Suppressor macrophage treated with lipopolysaccharide for 4 hours (primary cell): Measurements from ENCODE around the gene C1QC.
A peak's percentile ranks its signal among the peaks of the same experiment; 100 is the strongest.

ENCODE experiments used
- DNase-seq: peaks from one replicate; pipeline ENCODE4 v3.0.0-alpha.2; 2020

Gene C1QC

DNA sequence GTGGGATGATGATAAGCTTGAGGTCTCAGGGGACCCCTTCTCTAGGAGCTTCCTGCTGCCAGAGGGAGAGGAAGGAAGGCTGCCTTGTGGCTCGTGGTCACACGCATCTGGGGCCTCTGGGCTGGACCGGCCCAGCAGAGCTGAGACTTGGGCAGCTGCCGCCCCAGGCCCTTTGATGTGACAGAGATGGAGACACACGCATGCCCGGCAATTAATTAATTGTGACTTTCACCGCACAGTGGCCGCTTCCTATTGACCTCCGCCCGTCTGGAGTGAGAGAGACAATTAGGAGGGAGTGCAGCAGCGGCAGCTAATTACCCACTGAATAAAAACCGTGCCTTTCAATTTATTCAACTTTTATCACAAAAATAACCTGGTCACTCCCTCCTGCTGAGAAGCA is 23.6 kb upstream of the C1QC start:
- no peak for DNase-seq

DNA sequence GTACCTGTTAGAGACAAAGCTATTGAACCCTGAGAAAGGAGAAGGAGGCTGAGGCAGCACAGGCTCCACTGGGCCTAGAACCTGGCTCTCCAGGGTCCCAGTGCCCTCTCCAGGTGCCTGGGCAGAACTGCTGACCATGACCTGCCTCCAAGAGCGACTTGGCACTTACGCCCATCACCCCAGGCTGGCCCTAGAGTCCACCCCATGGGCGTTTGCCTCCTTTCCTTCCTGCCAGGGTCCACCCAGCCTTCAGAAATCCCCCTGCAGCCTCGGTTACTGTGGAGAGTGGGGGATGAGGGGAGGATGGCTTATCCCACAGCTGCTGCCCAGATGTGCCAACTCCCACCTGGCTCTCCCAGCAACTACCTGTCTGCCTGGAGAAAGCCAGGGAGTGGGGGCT is 21.7 kb upstream of the C1QC start:
- no peak for DNase-seq

DNA sequence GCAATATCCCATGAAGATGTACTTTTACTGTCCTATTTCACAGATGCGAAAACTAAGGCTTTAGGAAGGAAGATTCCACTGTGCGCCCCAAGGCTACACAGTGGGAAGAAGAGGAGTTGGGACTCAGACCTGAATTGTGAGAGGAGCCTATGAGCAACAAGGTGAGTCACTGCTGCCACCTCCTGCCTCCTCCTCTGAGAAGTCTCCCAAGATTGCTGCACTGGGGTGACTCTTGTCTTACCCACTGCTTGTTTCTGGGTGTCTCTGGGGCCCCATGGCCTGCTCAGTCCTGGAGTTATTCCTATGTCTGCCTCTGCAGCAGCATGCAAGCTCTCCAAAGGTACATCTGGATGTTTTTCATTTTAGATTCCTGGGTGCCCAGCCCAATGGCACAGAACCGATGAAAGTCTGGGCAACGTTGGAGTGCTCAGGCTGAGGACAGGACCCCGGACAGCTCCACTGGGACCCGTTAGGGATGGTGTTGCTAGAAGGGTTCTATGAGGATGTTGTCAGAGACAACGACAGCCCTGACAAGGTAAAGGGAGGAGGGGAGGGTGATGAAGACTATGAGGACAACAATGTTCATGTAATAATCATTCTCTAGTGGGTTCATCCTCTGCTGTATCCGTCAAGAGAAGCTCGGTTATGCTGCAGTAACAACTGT is 18.0 kb upstream of the C1QC start:
- no peak for DNase-seq

DNA sequence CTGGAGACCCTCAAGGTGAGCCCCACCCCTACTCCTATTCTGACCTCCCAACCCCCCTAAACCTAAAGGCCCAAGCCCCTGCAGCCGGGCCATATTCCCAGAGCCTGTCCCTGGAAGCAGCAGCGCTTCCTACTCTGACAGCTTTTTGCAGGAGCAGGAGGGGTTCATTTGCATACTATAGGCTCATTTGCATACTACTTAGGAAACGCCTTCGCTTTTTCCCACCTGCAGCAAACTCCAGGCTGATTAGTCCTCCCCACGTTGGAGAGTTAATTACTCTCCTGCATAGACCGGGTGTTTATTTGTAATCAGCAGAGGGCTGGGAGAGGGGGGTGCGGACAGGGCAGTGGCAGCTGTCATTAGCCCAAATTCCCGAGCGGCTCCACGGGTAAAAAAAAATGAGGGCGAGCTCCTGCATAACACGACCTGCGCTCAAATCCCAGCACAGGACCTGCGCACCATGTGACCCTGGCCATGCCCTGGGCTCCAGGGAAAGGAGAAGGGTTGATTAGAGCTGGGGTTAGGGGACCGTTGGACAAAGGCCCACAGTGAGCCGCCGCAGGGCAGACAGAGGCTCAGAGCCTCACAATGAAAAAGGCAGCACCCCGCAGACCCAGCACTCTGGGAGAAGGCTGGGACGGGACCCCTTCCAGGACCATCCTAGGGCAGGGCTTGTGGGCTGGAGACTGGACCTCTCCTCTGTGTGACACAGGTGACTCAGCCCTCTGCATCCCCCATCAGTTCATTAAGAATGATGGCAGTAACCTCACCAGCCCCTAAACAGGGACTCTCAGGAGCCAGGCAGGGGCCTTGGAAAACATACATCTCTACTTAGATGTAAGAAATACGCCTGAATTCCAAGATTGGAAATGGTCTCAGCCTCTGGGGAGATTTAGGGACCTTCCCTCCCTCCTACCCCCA is 16.9 kb upstream of the C1QC start:
- no peak for DNase-seq

DNA sequence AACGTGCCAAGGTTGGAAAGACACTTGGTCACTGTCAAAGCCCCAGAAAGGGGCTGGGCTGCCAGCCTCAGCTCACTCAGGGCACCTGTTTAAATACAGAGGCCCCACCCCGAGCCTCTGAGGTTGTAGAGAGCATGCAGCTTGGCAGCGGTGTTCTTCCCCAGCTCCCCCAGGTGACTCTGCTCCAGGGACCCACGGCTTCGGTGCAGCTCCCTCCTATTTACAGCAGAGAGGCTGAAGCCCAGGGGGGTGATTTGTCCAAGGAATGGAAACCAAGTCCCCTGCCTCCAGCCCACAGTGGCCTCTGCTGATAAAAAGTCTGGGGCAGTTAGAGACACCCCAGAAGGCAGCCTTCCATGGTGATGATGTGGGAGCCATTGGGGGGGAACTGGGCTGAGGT is 16.1 kb upstream of the C1QC start:
- no peak for DNase-seq

DNA sequence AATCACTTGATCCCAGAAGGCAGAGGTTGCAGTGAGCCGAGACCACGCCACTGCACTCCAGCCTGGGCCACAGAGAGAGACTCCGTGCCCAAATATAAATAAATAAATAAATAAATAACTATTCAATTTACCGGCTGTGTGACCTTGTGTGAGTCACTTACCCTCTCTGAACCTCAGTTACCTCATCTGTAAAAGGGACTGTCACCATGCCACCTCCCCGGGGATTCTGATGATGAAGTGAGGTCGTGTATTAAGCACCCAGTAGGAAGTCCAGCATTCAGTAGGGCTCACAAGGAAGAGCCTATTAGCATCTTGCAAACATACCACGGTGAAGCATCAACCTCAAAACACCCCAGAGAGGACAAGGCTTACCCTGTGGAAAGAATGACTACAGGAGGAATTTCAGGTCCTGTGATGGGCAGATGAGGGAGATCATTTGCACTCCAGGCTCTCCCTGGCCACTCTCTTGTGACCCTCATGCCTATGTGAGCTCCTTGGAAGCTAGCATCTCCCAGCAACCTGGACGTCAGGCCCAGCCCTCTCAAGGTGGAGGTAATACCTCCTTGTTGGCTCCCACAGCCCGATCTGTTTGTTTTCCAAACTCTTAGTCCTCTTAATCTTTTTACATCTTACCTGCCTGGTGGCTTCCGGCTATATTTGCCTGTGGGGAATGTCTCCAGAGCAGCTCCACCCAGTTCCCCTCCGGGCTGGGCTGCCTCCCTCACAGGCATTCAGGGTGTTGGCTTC is 14.6 kb upstream of the C1QC start:
- no peak for DNase-seq

DNA sequence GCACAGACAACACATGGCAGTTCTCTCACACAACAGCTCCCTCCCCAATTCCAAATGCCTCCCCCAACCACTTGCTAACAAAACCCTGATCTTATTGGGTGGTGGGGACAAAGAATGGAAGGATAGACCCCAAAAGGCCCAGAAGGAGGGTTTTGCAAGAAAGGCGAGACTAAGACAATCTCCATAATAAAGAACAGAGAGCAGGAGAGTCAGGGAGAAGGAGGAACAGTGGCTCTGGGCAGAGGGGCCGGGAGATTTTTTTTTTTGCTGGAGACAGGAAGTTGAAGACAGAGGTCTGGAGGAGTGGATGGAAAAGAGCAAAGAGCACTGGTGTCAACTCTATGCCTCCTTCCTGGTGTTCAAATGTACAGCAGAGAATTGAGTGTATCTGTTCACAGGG is 13.5 kb upstream of the C1QC start:
- DNase-seq = no peak

DNA sequence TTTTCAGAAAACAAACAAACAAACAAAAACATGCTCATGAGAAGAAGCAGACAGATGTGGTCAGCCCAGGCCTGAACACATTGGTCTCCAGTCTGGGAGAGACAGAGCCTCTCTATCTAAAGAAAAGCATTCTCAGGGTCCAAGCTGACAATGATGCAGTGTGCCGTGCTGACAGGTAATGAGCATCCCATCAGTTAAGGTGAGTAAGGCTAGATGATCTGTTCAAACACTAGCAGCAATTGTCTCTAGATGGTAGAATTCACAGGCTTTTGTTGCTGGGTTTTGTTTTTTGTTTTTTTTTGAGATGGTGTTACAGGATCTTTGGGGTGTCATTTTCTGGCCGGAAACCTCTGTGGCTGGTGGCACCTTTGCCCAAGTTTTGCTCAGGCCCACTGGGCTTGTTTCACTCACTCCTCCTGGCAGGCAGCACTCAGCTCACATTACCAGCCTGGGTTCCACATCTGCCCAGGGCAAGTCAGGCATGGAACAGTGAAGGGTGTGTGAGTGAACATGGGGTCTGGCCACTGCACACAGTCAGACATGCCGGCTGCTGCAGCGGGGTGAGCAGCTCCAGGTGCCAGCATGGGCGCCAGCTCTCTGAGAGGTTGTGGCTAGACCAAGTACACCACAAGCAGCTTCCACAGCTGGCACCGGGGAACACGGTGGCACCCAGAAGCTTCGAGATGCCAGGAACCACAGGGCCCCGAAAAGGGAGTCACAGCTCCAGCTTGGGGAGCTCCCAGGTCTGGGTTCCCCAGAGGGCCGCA is 9.6 kb upstream of the C1QC start:
- no peak for DNase-seq

DNA sequence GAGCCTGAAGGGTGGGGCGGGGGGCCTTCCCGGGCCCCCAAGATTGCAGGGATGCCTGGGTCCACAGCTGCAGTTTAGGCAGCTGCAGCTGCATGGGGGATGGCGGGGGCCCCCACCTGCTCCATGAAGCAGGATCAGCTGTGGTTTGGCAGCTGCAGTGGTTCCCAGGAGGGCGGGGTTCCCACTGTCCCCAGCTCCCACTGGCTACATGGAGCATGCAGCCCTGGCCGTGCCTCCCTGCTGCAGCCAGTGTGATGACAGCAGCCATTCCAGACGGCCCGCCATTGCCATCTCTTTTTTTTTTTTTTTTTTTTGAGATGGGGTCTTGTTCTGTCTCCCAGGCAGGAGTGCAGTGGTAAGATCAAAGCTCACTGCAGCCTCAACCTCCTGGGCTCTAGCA is 8.0 kb upstream of the C1QC start:
- no peak for DNase-seq

DNA sequence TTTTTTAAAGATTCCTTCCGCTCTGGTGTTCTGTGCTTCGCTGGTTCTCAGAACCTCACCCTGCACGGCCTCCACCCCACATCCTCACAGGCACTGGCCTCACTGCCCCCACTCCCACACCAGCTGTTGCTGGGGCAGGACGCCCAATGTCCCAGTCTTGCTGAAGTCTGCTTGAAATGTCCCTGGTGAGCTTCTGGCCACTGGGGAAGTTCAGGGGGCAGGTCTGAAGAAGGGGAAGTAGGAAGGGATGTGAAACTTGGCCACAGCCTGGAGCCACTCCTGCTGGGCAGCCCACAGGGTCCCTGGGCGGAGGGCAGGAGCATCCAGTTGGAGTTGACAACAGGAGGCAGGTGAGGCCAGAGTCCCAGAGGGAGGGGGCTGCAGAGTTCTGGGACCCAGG is 7.1 kb upstream of the C1QC start, which contains the start of gene C1QA:
C1QA (plus strand) TSS at position 276 of the 400 bp plus-strand sequence. CDS start 989 bp downstream, outside the sequence.
- peak; percentile 88 for DNase-seq

DNA sequence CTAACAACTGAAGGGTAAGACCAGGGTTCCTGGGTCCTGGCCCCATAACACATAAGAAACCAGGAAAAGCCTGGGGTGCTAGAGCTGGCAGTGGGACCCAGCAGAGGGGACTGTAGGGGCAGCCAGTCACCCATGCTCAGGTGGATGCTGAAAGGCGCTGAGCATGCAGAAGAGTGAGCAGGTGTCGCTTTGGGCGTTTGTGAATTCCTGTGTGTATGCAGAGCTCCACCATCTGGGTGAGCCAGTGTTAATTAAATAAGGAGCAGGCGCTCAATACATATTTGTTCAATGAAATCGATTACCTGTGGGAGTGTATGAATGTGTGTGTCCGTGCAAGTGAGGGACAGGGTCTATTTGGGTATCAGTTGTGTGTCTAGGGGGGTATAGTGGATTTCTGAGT is 6.5 kb upstream of the C1QC start:
- no peak for DNase-seq

DNA sequence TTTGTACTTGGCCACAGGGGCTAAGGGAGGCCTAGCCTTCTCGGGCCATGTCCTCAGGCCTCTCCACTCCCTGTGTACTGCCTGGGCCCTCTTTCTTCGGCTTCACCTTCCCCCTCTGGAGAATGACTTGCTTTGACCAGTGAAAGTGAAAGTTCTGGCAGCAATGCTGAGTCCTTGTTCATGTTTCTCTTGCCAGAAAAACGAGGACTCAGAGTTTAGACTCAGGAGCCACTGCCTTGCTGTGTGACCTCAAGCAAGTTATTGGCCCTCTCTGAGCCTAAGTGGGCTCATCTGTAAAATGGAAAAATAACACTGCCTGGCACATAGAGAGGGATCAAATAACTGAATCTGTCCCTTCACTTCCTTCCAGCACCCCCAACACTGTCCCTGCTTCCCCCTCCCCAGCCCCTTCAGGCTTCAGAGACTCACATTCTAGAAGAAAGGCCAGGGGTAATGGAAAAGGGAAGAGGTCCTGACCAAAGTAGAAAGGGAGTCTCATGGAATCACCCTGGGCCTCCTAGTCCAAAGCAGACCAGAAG is 5.5 kb upstream of the C1QC start:
- DNase-seq = peak; percentile 54

DNA sequence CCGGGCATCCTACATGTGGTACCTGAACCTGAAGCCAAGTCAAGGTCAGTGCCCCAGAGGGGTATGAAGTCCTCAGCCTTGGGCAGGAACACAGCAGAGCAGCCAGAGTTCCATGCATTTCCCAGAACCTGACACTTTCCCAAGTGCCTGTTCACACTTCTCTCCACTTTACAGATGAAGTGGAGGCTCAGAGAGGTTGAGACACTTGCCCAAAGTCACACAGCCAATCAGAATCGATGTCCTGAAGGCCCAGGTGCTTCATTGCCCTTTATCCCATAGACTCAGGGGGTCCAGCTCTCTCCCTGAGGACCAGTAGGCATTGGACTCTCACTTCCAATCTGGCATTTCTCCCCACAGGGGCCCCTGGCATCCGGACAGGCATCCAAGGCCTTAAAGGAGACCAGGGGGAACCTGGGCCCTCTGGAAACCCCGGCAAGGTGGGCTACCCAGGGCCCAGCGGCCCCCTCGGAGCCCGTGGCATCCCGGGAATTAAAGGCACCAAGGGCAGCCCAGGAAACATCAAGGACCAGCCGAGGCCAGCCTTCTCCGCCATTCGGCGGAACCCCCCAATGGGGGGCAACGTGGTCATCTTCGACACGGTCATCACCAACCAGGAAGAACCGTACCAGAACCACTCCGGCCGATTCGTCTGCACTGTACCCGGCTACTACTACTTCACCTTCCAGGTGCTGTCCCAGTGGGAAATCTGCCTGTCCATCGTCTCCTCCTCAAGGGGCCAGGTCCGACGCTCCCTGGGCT is 4.8 kb upstream of the C1QC start:
- DNase-seq = no peak

DNA sequence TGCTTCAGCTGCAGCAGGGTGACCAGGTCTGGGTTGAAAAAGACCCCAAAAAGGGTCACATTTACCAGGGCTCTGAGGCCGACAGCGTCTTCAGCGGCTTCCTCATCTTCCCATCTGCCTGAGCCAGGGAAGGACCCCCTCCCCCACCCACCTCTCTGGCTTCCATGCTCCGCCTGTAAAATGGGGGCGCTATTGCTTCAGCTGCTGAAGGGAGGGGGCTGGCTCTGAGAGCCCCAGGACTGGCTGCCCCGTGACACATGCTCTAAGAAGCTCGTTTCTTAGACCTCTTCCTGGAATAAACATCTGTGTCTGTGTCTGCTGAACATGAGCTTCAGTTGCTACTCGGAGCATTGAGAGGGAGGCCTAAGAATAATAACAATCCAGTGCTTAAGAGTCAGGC is 4.1 kb upstream of the C1QC start:
- DNase-seq = no peak

DNA sequence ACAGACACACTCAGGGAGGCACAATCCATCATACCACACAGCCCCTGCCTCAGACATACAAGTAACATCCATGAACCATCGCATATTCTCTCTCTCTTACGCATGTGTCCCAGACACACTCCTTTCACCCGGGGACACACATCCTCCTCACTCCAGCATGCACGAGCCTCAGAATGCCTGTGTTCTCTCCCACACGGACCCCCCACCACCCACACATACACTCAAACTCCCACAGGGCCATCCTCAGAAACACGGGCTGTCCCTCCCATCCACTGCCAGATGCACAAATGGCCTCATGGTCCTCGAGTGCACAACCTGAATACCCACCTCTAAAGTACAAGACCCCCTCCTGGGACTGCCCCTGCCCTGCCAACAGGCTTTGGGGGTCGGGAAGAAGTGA is 2.2 kb upstream of the C1QC start:
- DNase-seq = no peak

DNA sequence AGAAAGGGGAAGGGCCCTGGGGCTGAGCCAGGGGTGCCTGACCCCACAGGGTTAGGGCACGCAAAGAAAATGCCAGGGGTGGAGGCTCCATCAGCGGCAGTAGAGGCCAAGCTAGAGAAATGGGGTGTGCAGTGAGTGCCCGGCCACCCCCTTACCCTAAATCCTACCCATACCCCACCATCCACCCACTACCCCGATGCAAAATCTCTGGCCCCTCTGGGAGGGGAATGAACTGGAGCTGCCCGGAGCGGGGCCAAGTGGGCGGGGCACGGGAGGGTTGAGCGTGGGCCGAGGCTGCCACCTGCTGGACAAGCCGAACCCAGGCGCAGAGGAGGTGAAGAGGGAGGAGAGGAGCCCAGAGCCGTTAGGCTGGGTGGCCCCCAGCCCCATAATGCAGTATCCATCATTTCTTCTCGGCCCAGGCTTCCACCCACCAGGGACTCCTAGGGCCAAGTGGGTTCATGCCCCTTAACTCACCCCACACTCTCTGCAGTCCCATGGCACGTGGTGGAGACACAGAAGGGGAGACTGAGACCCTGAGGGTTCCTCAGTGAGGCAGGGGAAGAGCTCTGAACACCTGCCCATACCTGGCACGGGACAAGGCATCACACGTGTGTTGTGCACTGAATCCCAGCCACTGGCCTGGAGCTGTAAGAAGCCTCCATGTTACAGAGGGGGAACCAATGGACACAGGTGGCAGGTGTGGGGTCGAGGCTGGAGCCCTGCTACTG is 1.4 kb upstream of the C1QC start:
- peak; percentile 83 for DNase-seq

DNA sequence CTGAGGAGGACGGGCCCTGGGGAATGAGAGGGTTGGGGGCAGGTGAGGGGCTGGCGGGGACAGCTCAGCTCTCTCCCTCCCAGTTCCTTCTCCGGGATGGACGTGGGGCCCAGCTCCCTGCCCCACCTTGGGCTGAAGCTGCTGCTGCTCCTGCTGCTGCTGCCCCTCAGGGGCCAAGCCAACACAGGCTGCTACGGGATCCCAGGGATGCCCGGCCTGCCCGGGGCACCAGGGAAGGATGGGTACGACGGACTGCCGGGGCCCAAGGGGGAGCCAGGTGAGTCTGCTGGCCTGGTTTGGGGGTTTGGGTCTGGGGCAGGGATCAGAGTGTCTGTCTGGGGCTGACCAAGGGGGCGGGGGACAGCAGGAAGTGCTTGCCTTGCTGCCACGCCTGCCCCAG is 495 bp downstream of the C1QC start:
- no peak for DNase-seq

DNA sequence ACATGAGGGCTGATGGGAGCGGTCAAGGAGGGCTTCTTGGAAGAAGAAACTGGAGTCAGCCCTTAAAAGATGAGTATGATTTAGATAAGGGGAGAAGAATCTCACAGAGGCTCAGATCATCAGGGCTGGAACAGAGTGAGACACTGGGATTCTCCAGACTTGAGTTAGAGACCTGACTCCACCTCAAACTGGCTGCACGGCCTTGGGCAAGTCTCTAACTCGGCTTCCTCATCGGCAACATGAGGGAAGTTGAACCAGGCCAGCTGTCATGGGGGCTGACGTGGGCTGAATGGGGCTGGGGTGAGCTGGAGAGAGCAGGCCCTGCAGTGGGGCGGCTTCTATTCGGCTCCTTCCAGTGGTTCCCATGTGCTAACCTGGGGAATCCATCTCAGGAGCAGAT is 2.5 kb downstream of the C1QC start:
- DNase-seq = peak; percentile 85

DNA sequence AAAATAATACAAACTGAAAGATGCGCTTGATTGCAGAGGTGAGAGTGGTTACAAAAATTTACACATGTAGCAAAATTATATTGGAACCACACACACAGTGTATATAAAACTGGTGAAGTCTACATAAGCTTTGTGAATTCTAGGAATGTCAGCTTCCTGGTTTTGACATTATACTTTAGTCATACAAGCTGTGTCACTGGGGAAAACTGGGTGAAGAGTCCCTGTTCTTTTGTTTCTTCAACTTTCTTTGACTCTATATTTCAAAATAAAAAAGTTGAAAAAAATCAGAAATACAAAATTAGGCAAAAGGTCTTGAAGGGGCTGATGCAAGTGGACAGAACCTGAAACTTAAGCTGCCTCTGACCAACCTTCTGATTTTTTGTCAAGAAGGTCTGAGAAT is 3.0 kb downstream of the C1QC start:
- DNase-seq = peak; percentile 76

DNA sequence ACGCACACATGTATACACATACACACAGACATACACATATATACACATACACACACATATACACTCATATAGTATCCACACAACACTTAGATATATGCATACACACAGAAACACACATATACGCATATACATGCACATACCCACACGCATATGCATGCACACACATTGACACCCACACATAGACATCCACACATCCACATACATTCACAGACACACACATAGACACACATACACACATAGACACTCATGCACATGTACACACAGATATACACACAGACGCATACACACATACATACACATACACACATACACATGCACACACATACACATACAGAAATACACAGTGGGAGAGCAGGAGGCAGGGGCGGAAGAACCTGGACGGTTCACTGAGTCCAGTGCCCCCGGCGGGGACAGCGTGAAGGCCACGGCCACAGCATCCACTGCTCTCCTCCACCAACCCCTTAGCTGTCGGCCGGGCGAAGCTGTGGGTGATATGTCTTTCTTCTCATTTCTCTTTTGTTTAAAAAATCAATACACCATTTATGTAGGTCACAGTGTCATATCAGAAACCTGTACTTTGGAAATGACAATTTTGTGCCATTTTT is 6.8 kb downstream of the C1QC start:
- DNase-seq = no peak
